Ishikawa (cell line): Measurements from ENCODE around the gene TBX15.

ENCODE experiments used
- CEBPB ChIP-seq: IDR thresholded peaks from 2 replicates; pipeline ENCODE4 v1.6.1; 2012
- EGR1 ChIP-seq: IDR thresholded peaks from 2 replicates; pipeline ENCODE4 v1.6.1; 2012
- EP300 ChIP-seq: IDR thresholded peaks from 2 replicates; pipeline ENCODE4 v1.6.1; 2012; ENCODE audit warnings: borderline replicate concordance
- FOXM1 ChIP-seq: IDR thresholded peaks from 2 replicates; pipeline ENCODE4 v1.6.1; 2012; ENCODE audit warnings: low read depth, borderline replicate concordance
- RAD21 ChIP-seq: IDR thresholded peaks from 2 replicates; pipeline ENCODE4 v1.6.1; 2012; ENCODE audit warnings: low read depth
- TEAD4 ChIP-seq: IDR thresholded peaks from 2 replicates; pipeline ENCODE4 v1.6.1; 2012
- TF ChIP-seq, protein P1 (sequence below): IDR thresholded peaks from 2 replicates; pipeline ENCODE4 v1.6.1; 2012
- TF ChIP-seq, protein P2 (sequence below): IDR thresholded peaks from 2 replicates; pipeline ENCODE4 v1.6.1; 2012; ENCODE audit warnings: low read depth, mild to moderate bottlenecking

DNA sequence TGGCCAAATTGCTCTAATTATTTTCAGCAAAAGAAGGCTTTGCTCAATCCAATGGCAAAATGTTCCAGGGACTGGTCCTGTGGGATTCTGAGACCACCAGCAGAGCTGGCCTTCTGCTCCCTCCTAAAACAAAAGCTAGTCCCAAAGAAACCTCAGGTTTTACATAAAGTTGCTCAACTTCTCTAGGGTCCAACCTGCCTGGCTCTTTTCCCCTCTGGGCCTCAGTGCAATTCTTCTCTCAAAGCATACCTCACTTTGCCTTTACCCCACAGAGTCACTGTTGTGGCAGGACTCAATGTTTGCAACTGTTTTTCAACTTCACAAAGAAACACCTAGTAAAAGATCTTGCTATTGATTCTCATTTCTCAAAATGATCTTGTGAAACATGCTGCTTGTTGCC is 39.8 kb downstream of the TBX15 start:
- TF ChIP-seq, protein P1, sequence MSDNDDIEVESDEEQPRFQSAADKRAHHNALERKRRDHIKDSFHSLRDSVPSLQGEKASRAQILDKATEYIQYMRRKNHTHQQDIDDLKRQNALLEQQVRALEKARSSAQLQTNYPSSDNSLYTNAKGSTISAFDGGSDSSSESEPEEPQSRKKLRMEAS: no peak
- TF ChIP-seq RAD21: no peak
- TF ChIP-seq FOXM1: no peak
- TF ChIP-seq EGR1: no peak
- no peak for TF ChIP-seq EP300
- no peak for TF ChIP-seq CEBPB
- TF ChIP-seq, protein P2, sequence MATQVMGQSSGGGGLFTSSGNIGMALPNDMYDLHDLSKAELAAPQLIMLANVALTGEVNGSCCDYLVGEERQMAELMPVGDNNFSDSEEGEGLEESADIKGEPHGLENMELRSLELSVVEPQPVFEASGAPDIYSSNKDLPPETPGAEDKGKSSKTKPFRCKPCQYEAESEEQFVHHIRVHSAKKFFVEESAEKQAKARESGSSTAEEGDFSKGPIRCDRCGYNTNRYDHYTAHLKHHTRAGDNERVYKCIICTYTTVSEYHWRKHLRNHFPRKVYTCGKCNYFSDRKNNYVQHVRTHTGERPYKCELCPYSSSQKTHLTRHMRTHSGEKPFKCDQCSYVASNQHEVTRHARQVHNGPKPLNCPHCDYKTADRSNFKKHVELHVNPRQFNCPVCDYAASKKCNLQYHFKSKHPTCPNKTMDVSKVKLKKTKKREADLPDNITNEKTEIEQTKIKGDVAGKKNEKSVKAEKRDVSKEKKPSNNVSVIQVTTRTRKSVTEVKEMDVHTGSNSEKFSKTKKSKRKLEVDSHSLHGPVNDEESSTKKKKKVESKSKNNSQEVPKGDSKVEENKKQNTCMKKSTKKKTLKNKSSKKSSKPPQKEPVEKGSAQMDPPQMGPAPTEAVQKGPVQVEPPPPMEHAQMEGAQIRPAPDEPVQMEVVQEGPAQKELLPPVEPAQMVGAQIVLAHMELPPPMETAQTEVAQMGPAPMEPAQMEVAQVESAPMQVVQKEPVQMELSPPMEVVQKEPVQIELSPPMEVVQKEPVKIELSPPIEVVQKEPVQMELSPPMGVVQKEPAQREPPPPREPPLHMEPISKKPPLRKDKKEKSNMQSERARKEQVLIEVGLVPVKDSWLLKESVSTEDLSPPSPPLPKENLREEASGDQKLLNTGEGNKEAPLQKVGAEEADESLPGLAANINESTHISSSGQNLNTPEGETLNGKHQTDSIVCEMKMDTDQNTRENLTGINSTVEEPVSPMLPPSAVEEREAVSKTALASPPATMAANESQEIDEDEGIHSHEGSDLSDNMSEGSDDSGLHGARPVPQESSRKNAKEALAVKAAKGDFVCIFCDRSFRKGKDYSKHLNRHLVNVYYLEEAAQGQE: no peak
- TF ChIP-seq TEAD4: no peak
